ENCODE measurements around the gene RNF151.
"Not testable (repeated sequence)": the region's sequence is repeated elsewhere in the genome, so short reads cannot be mapped to it uniquely, and the experiment has no call there.

The RNF151 gene

GRCh38 chr16:2008631-2009163, 42.0 kb downstream of the RNF151 start:
- peak; percentile 50 for DNase-seq (ENCODE audit: low spot score)

DNA sequence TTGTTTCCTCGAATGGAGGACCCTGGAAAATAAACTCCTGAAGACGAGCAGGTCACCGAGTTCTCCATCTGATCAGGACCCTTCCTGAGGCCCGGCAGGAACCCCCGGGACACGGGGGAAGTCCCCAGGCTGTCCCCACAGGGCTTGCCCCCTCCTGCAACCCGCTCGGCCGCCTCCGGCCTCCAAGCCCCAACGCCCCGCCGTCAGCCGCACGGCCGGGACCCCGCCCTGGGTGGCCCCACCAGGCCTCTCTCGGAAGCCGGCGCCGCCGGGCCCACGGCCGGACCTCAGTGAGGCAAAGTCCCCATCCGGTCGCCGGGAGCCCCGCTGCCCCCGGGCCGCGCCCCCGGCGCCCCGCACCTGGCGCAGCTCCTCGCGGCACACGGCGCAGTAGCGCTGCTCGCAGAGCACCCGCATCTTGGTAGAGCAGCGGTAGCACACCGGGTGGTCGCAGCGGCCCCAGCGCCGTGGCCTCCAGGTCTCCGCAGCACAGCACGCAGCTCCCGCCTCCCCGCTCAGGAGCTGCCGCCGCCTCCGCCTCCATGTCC, 42.6 kb downstream of the RNF151 start:
- no peak for DNase-seq (ENCODE audit: low spot score)

- DNase-seq (ENCODE audit: low spot score), result peak; percentile 96
Measured at GRCh38 chr16:2009791-2010510, 43.3 kb downstream of the RNF151 start, which contains the start of gene ZNF598. Gene ZNF598 (minus strand): TSS chr16:2009821.

- not testable (repeated sequence) for DNase-seq (ENCODE audit: low spot score)
Measured at GRCh38 chr16:2011726-2012125, 45.1 kb downstream of the RNF151 start.

DNA sequence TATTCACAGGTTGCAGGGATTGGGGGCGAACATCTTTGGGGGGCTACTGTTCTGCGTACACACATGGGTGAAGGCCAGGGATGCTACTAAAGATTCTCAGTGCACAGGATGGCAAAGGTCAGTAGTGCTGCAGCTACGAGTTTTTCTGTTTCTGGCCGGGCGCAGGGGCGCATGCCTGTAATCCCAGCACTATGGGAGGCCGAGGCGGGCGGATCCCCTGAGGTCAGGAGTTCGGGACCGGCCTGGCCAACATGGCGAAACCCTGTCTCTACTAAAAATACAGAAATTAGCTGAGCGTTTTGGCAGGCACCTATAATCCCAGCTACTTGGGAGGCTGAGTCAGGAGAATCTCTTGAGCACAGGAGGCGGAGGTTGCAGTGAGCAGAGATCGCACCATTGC, 46.9 kb downstream of the RNF151 start:
- no peak for DNase-seq (ENCODE audit: low spot score)

- DNase-seq (ENCODE audit: low spot score), result no peak
Measured at GRCh38 chr16:2015117-2015946, 48.7 kb downstream of the RNF151 start.

- DNase-seq (ENCODE audit: low spot score), result no peak
Measured at GRCh38 chr16:2015947-2016208, 49.2 kb downstream of the RNF151 start.

DNA sequence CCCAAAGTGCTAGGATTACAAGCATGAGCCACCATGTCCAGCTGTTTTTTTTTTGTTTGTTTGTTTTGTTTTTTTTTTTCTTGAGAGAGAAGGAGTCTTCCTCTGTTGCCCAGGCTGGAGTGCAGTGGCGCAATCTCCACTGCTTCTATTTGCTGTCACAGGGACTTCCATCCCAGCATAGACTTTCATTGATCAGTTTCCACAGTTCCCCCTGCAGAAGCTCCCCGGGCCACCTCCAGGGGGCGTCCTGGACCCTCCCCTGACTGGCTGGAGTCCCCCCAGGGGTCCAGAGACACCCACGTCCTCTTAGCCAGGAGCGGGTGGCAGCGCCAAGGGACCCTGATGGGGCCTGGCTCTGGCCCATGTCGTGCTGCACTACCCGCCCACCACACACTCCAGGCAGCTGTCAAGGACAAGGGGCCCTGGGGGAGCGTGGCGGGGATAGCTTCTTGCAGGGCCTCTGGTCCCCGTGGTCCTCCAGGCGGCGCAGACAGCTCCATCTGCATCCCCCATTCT, 49.8 kb downstream of the RNF151 start:
- DNase-seq (ENCODE audit: low spot score), result no peak
